Bronchus fibroblast of lung (primary cell): ENCODE data around the gene NPFFR2. TPM values are rescaled to one million over a fixed set of nuclear protein-coding genes. Genes with fewer than 3 reads are reported as not detected.

Source experiments
- total RNA-seq: library from RNA; depleted of rRNA; stranded (reverse); fragments of >200 nt; gene quantifications from 2 replicates; pipeline ENCODE4 v1.2.3, GENCODE V29; 2015

The NPFFR2 gene
- total RNA-seq, result not detected in 2 replicates

GRCh38 chr4:72031868-72032608 lies at the start of gene NPFFR2:
NPFFR2 (plus strand) TSS chr4:72032000; CDS start chr4:72128592, 96,592 bp downstream.

Other genes starting within 250 kb of the NPFFR2 start
- not detected in 2 replicates for gene GC, start 247.9 kb upstream of the NPFFR2 start, total RNA-seq